ENCODE results near the gene F12.

Gene F12

GRCh38 chr5:177446200-177447065, 37.1 kb upstream of the F12 start, which contains the start of gene PRR7:
Gene PRR7 (plus strand): TSS chr5:177446814. CDS start chr5:177455068, 8,254 bp downstream.
- peak; percentile 74 for DNase-seq (ENCODE audit: low spot score)

GRCh38 chr5:177445917-177446199, 36.5 kb upstream of the F12 start:
- DNase-seq (ENCODE audit: low spot score): no peak

DNA sequence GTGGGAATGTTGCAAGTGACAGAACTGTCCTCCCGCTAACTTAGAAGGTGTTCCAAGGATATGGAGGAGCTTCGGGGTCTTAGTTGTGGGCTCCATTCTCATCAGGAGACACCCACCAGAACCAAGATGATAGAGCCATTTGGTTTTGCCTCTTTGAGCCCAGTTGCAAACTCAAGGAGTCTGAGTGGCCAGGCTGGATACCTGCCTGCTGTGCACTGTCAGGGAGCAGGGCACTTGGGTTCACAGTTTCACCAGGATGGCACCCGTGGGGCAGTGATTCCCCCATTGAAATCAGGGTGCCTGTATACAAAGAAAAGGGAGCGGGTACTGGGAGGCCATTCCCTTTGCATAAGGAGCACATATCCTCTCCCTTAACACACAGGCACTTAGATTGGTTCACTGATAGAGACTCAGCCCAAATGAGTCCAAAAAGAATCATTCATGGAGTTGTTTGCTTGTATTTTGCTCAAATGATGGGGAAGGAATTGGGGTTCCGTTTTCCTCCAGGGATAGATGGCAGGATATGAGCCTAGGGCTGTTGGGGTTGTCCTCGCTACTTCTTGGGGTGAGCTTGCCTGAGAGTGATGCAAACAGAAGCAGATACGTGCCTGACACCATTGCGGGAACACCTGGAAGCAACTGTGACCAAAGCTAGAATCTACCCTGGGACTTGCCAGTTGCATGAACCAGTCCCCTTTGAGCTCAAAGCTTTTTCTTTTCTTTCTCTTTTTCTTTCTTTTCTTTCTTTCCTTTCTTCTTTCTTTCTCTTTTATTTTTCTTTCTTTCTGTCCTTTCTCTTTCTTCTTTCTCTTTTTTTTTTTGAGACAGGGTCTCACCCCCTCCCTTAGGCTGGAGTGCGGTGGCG, 35.9 kb upstream of the F12 start:
- DNase-seq (ENCODE audit: low spot score): peak; percentile 31

GRCh38 chr5:177444106-177445051, 35.0 kb upstream of the F12 start:
- DNase-seq (ENCODE audit: low spot score): peak; percentile 36

DNA sequence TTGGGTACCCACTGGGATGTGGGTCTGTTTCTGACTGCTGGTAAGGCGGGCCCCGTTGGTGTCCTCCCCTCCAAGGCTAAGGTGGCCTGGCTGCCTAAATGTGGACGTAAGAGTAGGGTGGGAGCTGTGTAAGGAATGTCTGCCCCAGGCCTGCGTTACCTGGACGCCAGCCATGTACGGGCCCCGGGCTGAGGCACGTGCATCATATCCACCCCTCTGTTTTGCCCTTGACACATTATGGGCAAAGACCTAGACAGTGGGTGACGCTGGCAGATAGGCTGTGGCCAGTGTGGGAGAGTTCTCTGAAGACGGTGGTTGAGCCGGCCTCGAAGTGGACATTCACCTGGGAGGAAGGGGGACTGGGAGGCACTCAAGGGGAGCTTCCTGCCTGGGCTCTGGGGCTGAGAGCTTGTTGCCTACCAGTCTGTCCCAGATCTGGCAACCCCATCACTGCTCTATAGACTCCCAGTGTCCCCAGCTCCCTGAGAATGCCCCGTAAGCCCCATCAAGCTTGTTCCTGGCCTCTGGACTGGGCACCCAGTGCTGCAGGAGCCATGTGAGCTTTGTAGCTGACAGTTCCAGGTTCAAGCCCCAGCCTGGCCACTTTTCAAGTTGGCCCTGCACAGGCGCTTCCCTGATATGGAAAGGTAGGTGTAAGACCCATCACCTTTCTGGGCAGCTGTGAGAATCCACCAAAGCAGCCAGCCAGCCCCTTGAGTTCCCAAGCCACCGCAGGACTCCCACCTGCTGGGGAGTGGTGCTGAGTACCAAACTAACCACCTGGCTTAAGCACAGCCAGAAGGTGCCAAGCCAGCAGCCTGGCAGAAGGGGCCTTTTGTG, 34.0 kb upstream of the F12 start:
- DNase-seq (ENCODE audit: low spot score): no peak

DNA sequence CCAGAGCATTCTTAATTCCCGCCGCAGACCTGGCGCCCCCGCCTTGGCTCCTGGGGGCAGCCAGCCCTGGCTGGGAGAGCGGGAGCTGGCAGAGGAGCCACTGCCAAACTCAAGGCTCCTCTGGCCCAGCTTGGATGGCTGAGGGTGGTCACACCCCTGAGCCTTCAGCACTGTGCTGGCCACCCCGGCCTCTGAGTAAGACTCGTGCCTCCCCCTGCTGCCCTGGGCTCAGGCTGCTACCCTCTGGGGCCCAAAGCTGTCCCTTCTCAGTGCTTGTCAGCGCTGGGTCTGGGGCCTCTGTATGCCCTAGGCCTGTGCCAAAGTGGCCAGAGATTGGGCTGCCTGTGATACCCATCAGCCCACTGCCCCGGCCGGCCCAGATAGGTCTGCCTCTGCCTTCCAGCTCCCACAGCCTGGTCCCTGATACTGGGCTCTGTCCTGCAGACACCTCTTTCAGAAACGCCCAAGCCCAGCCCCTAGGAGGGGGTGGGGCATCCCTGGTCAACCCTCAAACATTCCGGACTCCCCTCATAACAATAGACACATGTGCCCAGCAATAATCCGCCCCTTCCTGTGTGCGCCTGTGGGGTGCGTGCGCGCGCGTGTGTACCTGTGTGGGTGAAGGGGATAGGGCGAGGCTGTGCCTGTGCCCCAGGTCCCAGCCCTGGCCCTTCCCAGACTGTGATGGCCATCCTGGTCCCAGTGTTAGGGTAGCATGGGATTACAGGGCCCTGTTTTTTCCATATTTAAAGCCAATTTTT, 32.9 kb upstream of the F12 start:
- DNase-seq (ENCODE audit: low spot score): no peak

DNA sequence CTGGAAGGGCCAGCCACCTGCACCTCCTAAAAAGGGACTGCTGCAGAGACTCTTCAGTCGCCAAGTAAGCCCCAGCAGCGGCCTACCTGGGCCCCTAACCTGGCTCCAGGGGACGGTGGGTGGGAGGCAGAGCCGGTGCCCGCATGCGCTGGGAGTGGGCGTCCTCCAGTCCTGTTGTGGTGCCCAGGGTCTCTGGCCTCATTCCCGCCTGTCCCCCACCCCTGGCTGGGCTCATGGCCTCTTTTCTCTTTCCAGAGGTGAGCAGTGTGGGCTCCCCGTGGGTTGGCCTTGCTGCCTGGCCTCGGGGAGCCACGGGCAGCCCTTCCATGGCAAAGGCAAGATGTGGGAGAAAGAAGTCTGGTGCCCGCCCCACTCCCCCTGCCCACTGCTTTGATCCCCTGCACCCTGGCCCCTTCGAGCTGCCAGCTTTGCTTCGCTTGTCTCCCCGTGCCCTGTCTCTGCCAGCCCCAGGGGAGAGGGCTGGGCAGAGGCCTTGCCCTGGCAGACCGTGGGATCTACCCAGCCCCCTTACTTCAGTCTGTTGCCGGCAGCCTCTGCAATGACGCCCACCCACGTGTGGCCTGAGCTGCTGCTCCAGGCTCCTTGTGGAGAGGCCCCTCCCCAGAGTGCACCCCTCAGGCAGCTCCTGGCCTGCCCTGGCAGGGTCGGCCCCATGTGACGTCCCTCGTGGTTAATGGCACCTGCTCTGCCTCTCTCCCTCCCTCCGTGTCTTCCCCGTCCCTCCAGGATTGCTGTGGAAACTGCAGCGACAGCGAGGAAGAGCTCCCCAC, 31.8 kb upstream of the F12 start:
- DNase-seq (ENCODE audit: low spot score): no peak

- no peak for DNase-seq (ENCODE audit: low spot score)
Observed at GRCh38 chr5:177440211-177440989, 31.0 kb upstream of the F12 start.

DNA sequence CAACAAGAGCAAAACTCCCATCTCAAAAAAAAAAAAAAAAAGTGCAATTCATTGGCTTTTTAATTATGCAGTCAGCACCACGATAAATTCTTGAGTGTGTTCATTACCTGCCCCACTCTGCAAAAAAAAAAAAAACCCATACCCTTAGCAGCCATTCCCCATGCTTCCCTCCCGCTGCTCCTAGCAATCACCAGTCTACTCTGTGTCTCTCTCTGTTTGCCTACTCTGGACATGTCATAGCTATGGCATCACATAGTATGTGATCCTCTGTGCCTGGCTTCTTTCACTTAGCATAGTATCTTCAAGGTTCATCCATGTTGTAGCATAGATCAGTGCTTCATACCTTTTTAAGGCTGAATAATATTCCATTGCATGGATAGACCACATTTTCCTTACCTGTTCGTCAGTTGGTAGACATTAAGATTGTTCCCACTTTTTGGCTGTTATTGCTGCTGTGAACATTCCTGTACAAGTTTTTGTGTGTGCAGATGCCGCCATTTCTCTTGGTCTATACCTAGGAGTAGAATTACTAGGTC, 30.2 kb upstream of the F12 start:
- no peak for DNase-seq (ENCODE audit: low spot score)

GRCh38 chr5:177438468-177438867, 29.1 kb upstream of the F12 start:
- no peak for DNase-seq (ENCODE audit: low spot score)

GRCh38 chr5:177437623-177438022, 28.3 kb upstream of the F12 start:
- no peak for DNase-seq (ENCODE audit: low spot score)

GRCh38 chr5:177435847-177436536, 26.6 kb upstream of the F12 start:
- no peak for DNase-seq (ENCODE audit: low spot score)

GRCh38 chr5:177434942-177435738, 25.8 kb upstream of the F12 start:
- DNase-seq (ENCODE audit: low spot score): no peak

- DNase-seq (ENCODE audit: low spot score): peak; percentile 72
Observed at GRCh38 chr5:177434437-177434836, 25.1 kb upstream of the F12 start.

DNA sequence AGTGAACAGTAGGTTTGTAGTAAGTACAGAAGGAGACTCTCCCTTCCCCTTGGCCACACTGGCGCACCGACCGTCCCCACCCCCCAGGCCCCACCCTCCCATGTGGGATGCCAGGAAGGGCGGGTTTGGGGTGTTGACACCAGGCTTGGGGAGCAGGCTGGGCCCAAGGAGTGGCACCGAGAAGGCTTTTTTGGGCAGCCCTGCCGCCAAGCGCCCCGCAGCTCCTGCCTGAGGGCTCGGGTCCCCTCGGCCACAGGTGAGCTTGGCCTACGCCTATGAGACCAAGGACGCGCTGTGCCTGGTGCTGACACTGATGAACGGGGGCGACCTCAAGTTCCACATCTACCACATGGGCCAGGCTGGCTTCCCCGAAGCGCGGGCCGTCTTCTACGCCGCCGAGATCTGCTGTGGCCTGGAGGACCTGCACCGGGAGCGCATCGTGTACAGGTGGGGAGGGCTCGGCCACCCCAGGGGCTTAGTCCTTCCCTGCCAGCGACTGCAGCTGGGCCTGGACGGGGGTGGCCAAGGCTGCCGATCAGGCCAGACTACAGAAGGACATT, 24.4 kb upstream of the F12 start:
- no peak for DNase-seq (ENCODE audit: low spot score)

DNA sequence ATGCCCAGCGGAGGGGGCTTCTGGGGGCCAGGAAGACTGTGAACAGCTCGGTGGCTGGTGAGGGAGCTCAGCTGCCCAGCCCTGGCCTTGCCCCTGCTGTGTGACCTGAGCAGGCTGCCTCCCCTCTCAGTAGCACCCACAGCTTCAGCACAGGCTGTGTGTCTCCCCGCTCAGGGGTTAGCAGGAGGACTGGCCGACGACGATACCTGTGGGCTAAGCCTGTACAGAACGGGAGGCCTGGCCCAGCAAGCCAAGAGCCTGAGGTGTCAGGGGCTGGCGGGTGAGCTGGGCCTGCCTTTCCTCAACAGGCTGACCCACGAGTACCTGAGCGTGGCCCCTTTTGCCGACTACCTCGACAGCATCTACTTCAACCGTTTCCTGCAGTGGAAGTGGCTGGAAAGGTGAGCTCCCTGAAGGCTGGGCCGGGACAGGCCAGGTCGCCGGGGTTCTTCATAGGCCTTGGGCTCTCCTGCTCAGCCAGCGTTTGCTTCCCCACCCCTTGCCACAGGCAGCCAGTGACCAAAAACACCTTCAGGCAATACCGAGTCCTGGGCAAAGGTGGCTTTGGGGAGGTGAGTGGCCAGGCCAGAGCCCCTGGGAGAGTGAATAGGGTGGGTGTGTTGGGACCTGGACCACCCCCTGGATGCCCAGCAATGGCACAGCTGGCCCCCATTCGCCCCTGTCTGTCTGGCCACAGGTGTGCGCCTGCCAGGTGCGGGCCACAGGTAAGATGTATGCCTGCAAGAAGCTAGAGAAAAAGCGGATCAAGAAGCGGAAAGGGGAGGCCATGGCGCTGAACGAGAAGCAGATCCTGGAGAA, 23.7 kb upstream of the F12 start:
- no peak for DNase-seq (ENCODE audit: low spot score)
